ENCODE data around the gene TCEANC.

TCEANC gene

DNA sequence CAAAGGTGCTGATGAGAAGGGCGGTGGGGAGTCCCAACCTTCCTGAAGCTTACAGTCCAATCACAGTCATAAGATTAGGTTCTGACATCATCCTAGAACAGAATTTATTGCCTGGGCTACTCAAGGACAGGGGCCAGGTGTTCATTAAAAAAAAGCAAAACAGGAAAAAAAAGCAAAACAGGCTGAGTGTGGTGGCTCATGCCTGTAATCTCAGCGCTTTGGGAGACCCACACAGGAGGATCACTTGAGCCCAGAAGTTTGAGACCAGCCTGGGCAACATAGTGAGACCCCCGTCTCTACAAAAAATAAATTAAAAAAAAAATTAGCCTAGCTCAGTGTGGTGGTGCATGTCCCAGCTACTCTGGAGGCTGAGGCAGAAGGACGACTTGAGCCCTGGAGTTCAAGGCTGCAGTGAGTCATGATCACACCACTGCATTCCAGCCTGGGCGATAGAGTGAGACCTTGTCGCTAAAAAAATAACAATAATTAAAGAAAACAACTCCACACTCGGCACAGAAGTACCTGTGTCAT, 39.0 kb downstream of the TCEANC start:
- DNase-seq (ENCODE audit: low read depth) = no peak

DNA sequence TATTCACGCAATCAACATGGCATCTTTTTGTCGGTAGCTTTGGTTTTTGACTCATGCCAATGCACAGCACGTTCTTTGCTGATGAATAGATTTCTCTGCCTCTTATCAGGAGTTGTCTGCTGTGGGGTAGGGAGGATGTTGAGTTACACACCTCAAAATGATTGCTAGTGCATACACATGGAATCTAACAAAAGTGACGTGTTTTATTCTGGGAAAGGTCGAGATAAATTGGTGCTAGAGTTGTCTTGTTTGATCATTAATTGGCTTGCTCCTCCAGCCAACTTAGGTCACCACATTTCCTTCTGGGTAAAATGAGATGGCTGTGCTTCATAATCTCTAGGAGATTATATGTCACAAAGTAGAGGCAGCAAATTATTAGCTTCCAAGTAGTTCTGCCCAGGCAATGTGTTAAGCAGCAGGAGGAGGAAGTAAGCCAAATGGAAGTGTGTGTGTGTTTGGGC, 39.9 kb downstream of the TCEANC start:
- DNase-seq (ENCODE audit: low read depth) = no peak

DNA sequence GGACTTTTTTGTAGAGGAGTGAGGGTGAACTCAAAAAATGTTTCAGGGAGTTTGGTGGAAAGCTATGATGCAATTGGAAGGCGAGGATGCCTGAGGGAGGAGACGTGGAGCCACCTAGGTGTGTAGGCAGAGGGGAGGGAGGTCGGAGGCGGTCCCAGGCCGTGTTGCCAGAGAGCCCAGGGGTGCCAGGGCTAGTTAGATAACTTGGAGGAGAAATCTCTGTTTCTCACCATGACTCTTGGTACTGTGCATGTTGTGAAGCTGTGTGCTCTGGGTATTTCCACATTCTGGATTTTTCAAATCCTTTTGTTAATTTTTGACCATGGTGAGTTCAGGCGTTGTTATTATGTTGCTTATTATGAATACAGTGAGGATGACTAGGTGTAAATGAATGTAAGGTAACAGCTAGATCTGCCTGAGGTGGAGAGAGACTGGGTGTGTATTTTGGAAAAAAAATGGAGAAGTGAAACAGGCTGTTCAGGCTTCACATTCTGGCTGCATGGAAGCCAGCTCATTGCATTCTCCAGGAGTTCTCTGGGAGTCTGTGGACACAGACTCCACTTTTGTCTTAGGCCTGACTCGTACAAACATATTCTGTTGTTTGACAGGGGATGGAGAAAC, 40.5 kb downstream of the TCEANC start:
- no peak for DNase-seq (ENCODE audit: low read depth)

DNA sequence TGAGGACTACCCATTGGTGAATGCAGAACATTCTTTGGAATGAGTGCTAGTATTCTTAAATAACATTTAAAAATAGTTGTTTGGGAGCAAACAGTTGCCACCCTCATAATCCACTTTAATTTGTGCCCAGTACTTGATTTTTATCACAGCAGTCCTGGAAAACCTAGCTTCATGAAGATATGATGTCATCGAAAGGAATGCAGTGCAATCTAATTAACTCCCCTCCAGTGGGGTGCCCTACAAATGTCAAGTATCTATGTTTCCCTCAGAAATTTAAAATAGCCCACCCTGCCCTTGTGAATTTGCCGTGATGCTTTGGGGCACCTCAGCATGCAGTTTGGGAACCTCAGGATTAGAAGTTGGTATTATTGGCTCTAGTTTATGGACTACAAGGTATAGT, 41.4 kb downstream of the TCEANC start:
- DNase-seq (ENCODE audit: low read depth) = no peak

DNA sequence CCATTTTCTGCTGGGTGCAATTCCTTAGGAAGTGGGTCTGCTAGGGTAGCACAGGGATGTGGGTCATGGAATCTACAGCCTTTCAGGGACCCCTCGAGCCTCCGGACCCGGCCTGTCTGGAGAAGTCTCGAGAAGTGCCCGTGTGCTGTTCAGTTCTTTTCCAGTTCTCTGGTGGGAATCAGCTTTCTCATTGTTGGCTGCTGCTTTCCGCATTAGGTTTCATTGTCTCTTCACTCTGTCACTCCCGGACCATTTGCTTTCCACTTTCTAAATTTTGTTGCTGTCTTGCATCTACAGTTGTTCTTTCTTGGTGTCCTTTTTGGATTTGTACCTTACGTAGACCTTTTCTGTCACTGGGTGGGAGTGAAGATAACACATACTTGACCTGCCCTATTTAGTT, 42.0 kb downstream of the TCEANC start:
- DNase-seq (ENCODE audit: low read depth) = no peak

DNA sequence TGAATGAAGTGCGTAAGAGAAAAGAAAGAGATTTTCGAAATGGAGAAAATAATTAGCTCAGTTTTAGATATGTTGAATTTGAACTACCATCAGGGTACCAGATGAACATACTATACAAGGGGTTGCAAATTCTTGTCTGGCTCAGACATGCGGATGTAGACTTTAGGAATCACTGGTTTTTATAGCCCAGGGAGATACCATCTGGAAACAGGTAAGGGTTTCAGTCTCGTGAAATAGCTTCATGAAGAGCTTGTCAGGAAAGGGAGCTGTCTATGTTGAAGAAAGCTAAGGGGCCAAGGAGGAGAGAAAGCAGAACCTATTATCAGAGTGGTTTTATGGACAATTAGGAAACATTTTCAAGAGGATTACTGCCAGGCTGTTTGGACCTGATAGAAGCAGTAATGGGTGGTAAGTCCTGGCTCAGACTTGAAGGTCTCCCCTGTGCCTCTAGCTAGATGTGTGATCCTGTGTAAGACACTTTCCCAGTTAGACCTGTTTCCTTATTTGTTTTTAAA, 42.7 kb downstream of the TCEANC start:
- no peak for DNase-seq (ENCODE audit: low read depth)

DNA sequence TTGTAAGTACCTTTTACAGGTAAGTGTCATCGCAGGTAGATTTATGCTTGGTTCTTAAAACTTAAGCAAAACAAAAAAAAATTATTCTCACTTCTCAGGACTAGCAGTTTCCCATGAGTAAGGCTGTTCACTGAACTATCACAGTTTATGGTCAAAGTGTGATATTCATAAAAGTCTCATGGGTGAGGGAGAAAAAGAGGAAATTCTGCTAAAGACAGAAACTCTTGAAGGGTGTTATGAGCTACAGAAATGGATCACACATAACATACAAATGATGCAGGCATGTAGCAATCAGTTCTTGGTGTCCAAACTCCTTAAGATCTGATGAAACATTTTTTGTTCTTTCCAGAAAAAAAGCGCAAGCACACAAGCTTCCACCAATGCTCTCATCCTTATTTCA, 44.5 kb downstream of the TCEANC start:
- no peak for DNase-seq (ENCODE audit: low read depth)

DNA sequence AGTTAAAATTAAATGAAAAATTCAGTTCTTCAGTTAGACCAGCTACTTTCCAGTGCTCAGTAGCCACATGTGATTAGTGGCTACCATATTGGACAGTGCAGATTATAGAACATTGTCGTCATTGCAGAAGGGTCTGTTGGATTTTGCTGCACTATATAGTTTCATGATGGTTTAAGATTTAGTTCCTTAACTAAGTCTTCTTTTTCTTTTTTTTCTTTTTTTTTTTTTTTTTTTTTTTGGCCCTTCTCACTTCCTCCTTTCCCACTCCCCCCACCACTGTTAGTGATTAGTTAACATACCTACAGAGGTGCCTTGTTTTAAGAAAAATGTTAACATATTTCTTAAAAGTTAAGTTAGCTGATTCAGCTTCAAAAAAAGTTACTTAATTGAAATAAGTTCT, 45.0 kb downstream of the TCEANC start:
- no peak for DNase-seq (ENCODE audit: low read depth)

DNA sequence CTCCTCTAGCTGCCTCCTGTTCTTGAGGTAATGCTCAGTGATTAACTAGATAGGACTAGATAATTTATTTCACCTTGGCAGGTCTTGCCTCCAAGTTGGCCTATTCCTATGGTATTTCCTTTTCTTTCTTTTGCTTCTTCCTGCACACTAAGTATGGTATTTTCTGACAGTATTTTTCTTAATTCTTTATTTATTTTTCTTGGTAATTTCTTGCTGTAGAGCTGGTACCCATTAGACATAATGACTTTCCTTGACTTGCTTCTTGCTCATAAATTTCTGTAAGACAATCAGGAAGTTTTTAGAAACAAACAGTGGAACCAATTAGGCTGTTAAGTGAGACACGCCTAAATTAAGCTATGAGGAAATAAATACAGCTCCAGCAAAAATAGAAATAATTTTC, 45.5 kb downstream of the TCEANC start:
- DNase-seq (ENCODE audit: low read depth) = no peak

DNA sequence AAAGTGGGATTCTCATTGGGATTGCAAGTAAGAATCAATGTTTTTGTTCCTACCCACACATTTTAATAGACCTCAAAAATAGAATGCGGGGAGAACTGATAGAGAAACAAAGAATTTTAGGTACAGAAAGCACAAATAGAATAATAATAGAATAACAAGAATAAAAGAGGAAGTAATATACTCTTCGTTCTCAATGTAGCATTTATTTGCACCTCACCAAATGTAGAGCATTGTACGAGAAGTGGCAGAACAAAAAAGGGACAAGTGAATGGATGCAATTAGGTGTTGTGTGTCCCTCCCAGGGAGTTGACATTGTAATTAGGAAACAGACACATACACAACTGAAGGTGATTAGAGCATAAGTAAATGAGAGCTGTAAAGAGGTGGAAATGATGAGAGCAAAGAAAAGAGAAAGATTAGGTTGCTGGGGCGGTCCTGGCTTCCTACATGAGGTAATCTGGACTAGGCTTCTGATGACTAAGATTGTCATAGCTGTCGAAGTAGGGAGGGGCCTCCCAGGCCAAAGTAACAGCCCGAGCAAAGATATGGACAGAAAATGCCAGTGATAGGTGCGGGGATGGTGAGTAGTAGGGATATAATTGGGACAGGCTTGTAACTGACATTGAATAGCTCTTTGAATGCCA, 46.4 kb downstream of the TCEANC start:
- DNase-seq (ENCODE audit: low read depth) = no peak

DNA sequence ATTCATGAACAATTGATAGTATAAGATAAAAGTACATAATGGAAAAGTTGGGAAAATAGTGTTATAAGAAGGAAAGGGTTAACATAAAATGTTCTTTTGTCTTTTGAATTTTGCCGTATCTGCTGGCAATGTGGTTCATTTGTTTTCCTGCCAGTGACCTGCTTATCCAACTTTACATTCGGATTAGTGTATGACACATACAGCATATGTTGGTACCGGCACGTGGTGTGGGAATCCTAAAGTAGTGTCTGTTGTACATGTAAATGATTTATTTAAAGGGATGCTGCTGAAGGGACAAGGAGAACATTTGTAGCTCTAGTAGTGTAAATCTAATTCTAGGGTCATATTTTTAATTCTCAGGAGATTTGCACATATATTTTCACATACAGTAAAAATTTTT, 47.4 kb downstream of the TCEANC start:
- no peak for DNase-seq (ENCODE audit: low read depth)

DNA sequence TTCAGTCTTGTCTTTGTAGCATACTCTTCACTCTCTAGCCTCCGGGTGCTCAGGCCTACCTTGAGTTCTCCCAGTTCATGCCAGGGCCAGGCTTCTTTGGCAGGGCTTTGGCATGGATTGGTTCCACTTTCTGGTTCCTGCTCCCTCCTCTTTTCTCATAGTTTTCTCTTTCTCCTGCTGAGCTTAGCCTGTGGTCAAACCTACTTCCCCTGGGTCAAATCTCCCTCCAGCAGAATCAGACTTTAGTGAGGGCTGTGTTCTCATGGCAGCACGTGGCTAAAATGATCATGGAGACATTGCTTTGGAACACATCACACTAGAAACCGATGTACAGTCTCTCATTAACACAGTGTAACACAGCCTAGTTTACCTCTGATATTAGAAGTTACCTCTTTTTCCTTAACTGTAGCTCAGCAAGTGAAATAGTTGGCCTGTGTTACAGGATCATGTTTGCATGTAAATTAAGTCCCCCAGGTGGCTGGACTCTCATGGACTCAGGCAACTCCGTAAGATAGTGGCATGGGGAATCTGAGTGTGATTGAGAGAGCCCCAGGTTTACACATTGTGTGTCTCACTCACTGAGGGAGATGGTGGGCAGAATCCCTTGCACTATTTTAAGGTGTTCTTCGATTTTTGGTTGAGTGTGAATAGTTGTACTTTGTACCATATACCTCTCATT, 49.3 kb downstream of the TCEANC start:
- no peak for DNase-seq (ENCODE audit: low read depth)

DNA sequence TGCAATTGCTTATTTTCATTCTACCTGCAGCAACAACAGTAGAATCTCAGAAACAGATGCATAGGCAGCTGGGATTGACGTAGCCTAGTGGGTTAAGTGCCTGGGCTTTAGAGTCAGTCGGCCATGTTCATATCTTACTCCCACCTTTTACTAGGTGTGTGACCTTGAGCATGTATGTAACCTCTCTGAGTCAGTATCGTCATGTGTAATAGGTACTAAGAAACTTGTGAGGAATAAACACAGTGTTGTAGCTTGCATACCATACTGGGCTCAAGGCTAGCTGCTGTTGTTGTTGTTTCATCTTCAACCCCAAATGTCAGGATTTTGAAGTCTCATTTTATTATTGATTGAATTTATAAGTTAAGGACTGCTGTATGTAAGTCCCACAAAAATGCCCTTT, 50.2 kb downstream of the TCEANC start:
- no peak for DNase-seq (ENCODE audit: low read depth)

DNA sequence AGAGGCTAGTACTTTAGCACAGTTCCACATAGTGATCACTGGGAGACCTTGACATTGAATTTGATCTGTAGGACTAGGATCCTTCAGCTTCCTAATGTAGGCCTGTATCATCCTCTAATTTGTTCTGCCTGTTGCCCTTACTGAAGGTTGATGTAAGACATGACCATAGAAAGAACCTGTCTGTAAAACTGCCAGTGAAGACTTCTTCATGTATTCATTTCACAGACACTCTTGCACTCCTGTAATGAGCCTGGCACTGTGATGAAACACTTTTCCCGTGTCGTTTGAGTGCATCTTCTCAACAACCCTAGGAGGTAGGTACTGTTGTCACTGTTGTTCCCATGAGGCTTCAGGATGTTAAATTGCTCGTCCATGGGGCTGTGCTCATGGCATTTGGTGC, 50.6 kb downstream of the TCEANC start:
- no peak for DNase-seq (ENCODE audit: low read depth)

DNA sequence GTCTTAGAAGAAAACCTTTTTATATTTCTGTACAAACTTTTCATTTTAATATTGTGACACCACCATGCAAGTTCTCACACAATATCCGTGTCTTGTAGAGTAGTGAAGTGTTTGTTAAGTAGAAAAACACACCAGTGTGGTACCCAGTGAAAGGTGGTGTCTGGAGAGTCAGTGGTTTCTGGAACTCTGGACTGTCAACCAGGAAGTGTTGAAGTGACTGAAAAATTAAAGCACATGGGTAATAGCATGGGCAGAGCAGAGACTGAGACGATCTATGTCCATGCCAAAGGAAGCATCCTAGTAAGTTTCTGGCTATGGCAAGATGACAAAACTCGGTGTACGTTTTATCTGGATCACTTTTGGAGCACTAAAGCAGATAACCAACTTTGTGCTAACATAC, 58.2 kb downstream of the TCEANC start:
- no peak for DNase-seq (ENCODE audit: low read depth)
